Cardiac septum (tissue), 1 donor: ENCODE results near the gene RNF224. TPM values are rescaled to one million over a fixed set of nuclear protein-coding genes. Genes with fewer than 3 reads are reported as not detected.
A peak's percentile ranks its signal among the peaks of the same experiment; 100 is the strongest.

Experiments
- DNase-seq: peaks from one replicate; pipeline ENCODE4 v3.0.0-alpha.2; 2020; ENCODE audit warnings: low spot score
- intact Hi-C: fragments of 100-400 bp; cut with DNase I; formaldehyde crosslinking; loops from one replicate; pipeline ENCODE4 v1.14.0; 2022
- total RNA-seq: library from RNA; stranded (reverse); fragmentation: NEBNext Ultra II Directional; extraction: Animal tissue kit (Norgen Biotek cat#: 25700); gene quantifications from one replicate; pipeline ENCODE4 v1.2.1, GENCODE V29; 2021
- donor health status: DM: no; HTN: no; CAD: no.

Gene RNF224
- total RNA-seq, 1 donor from 2014 or later: not detected

DNA sequence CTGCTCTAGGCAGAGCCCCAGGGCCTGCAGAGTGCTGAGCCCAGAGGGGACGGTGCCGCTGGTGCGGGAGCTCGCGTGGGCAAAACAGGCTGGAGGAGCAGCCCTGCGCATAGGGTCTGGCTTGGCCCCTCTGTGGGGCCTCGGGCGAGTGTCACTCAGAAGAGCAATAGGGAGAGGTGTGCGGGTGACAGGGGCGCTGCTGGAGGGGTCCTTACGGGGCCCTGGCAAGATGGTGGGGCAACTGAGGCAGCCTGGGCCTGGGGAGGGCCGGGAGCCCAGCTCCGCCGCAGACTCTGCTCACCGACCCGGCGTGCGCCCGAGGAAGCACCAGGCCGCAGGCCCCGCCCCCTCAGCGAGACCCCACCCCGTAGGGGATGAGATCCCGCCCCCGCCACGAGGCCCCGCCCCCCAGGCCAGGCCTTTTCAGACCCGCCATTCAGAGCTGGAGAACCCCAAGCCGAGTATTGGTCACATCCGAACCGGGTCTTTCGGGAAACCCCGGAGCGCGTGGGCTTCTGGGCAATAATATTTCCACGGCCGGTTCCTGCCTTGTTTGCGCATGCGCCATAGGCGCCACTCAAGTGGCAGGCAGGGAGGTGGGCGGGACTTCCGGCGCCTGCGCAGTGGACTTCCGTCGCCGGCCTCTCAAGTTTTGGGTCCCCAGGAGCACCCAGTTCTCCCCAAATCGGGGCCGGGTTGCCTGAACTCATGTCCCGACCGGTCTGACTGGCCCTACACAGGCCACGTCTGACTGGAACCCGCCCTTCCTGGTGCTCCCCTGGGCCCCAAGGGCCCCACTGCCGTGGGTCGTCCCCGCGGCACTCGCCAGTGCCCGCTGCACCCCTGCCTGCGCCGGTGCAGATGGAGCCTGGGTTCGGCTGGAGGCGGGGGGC is 4.0 kb upstream of the RNF224 start:
- intact Hi-C loops: loop anchor here (1.0 to 2.0 kb wide), 3 partner anchors 23 to 35 kb away; partner anchors contain the start of genes ANAPC2, NELFB, SSNA1 and TPRN
- peak; percentile 97 for DNase-seq

GRCh38 chr9:137224830-137225694 is 2.2 kb upstream of the RNF224 start, which contains the start of gene CYSRT1:
Gene CYSRT1 (plus strand): TSS chr9:137225174. CDS start chr9:137225622, 448 bp downstream.
- intact Hi-C loops: loop anchor here (2.0 kb wide), 1 partner anchor 14 kb away; no protein-coding TSS in a partner anchor
- DNase-seq: peak; percentile 72

GRCh38 chr9:137225699-137226331 is 1.5 kb upstream of the RNF224 start:
- DNase-seq: no peak
- intact Hi-C loops: loop anchor here (2.0 kb wide), 1 partner anchor 13 kb away; no protein-coding TSS in a partner anchor

DNA sequence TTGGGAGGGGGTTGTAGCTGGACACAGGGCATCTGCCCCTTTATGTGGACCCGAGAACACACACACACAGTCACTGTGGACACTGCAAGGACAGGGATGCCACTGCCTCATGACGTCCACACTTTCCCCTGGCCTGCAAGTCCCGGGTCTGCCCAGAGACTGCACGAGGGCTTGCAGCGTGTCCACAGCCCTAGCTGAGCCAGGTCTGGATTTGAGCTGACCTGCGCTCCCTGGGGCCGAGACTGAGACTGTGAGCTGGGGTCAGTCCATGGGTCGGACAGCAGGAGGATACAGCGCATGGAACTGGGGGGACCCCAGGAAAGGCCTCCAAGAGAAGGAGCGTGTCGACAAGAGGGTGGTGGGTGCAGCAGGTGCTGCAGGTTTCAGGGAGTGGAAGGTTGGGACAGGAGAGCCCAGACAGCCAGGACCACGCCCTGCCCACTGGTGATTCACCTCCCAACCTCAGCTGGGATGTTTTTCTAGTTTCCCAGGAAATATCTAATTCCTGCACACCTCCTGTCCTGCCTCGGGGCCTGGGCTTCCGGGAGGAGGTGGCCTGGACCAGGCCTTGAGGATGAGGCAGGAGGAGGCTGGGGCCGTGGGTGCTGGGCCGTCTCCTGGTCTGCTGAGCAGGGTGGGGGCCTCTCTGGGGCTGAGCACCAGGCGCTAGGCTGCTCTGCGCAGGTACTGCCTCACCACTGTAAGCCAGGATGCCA is 806 bp upstream of the RNF224 start:
- intact Hi-C loops: loop anchor here (1.0 kb wide), 1 partner anchor 105 kb away; no protein-coding TSS in a partner anchor
- no peak for DNase-seq

DNA sequence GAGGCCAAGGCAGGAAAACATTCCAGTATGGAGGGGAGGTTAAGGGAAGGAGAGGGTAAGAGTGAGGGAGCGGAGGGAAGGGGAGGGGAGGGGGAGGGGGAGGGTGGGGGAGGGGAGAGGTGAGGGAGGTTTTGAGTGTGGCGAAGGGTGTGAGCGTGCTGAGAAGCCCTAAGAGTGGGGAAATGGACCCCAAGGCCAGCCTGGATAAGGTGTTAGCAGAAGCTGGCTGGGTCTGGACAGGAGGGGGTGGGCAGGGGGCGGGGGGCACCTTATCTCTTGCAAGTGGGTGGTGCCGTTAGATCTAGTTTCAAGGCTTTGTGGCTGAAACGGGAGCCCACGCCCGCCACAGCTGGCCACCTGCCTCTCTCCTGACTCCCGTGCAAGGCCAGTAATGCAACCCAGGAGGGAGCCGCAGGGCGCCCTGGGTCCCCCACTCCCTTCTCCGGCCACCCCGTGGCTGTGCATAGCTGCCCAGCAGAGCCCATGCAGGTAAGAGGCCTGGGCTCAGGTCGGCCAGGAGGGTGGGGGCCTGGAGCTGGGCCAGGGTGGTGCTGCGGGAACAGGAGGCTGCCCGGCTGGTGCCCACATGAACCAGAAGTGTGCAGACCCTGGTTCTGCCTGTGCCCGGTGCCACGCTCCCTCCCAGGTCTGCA is 677 bp downstream of the RNF224 start:
- no peak for DNase-seq

GRCh38 chr9:137228506-137228967 is 1.2 kb downstream of the RNF224 start:
- intact Hi-C loops: no loop called here
- no peak for DNase-seq

More for the DNA sequence above, 677 bp downstream of the RNF224 start:
- intact Hi-C loops: loop anchor here (1.0 kb wide), 1 partner anchor 107 kb away; no protein-coding TSS in a partner anchor

DNA sequence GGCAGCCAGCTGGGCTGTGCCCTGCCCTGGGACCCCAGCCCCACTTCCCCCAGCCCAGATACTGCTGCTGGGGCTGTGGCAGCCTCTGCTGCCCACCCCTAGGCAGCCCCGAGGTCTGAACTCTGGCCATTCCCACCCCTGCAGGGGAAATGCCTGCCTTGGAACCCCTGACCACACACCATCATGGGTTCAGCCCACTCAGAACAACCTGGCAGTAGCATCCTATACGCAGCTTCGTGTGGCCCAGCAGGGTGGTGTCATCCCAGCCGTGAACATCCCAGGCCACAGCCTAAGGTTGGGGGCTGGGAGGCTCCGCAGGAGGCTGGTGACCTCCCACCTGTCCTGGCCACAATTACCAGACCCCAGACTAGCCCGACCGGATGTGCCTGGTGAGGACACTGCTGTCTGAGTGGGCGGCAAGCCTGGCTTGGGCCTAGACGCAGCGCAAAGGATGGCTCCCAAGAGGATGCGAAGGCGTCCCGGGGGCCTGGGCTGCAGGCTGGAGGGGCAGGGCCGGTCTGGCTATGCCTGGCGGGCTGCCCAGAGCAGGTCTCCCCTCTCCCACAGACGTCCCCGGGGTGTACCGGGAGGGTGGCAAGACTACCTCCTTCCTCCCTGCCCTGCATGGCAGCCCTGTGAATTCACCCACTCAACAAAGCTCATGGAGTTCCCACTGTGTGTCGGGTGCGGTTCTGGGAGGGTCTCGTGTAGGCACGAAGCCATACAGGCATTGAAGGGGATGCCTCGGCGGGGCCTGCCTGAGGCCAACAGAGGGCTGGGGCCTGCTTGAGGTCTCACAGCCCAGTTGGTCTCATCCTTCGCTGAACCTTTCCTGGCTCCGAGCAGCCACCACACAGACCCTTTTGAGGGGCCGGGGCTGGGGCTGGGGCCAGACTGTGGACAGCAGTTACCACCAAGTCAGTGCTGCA is 1.9 kb downstream of the RNF224 start:
- peak; percentile 71 for DNase-seq
- intact Hi-C loops: no loop called here

DNA sequence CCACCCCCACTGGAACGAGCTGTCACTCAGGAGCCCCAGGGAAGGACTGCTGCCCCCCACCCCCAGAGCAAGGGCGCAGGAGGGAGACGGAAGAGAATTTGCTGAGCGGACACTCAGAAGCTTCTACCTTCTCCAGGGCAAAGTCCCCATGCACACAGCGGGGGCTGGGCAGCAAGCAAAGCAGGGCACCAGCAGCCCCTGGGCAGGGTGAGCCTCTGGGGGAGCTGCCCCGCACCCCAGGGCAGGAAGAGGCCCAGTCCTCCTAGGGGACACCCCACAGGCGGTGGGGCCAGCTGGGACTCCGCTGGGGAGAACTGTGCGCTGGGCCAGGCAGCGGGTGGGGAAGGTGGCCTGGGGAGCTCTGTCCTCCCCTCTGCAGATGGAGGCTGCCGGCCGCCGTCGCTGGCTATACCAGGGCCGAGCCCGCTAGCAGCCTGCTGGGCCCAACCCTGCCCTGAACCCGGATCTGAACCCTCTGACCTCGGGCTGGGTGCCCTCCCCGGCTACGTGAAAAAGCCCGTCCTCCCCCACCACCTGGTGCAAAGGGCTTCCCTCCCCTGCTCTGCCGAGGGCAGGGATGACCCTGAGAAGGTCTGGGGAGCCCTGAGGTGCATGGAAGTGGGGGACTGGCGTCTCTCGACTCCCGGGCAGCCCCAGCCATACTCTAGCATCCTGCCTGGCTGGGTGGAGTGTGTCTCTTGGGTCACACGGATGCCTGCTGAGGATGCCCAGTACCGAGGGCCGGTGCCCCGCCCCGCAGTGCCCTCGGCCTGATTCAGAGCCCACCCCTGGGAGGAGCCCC is 2.8 kb downstream of the RNF224 start:
- DNase-seq: no peak
- intact Hi-C loops: no loop called here

GRCh38 chr9:137230705-137231371 is 3.5 kb downstream of the RNF224 start, which contains the start of gene SLC34A3:
Gene SLC34A3 (plus strand): TSS chr9:137230901. CDS start chr9:137231703, 802 bp downstream.
- intact Hi-C loops: no loop called here
- no peak for DNase-seq

- no peak for DNase-seq
- intact Hi-C loops: no loop called here
Observed at GRCh38 chr9:137231372-137232039, 4.2 kb downstream of the RNF224 start.

GRCh38 chr9:137232101-137232500 is 4.8 kb downstream of the RNF224 start:
- intact Hi-C loops: no loop called here

DNA sequence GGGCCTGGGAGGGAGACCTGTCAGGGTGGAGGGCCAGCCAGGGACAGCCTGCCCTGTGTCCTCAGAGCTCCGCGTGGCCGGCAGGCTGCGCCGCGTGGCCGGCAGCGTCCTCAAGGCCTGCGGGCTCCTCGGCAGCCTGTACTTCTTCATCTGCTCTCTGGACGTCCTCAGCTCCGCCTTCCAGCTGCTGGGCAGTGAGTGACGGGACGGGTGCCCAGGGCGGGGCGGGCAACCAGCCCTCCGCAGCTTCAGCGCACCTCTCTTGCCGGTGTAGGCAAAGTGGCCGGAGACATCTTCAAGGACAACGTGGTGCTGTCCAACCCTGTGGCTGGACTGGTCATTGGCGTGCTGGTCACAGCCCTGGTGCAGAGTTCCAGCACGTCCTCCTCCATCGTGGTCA is 5.2 kb downstream of the RNF224 start:
- DNase-seq: no peak
- intact Hi-C loops: no loop called here

More at GRCh38 chr9:137232101-137232500, 4.8 kb downstream of the RNF224 start:
- DNase-seq: no peak

- DNase-seq: no peak
- intact Hi-C loops: no loop called here
Observed at GRCh38 chr9:137233143-137233980, 6.1 kb downstream of the RNF224 start.

GRCh38 chr9:137234055-137234697 is 6.9 kb downstream of the RNF224 start:
- intact Hi-C loops: no loop called here
- no peak for DNase-seq
